K562 (cell line): ENCODE results near the gene ITGAL. TPM values are rescaled to one million over a fixed set of nuclear protein-coding genes. Genes with fewer than 3 reads are reported as not detected.

Experiments
- ATAC-seq: fragments of 200-7000 bp; cut with Tn5 transposase; 3 replicates; pipeline ENCODE4 v1.9.1; 2020; ENCODE audit warnings: moderate library complexity
- BruUV-seq: library from RNA; stranded (reverse); fragments of 400-500 nt; replicated peaks from 2 replicates; lab custom pipeline; 2021; lab: Mats Ljungman, UMichigan
- CTCF ChIA-PET: fragments of 300-600 bp; formaldehyde crosslinking; extraction: SDS; loops from one replicate; lab custom pipeline; 2021; ENCODE audit warnings: low intra/inter-chr PET ratio; lab: Yijun Ruan, JAX
- POLR2A ChIA-PET: fragments of 300-600, 350-650 bp; sonication (Branson Sonifier 250); formaldehyde crosslinking; extraction: SDS; loops from one replicate; lab custom pipeline; 2021; ENCODE audit warnings: antibody characterized with exemption, inconsistent platforms; lab: Yijun Ruan, JAX
- DNase-seq, 4 experiments: peaks; one replicate each; pipeline versions ENCODE4 v3.0.0 to v3.0.0-alpha.2; 2011 to 2018; ENCODE audit warnings: low spot score in 3 of 4, mixed read lengths in 3 of 4; ENCODE audit errors: extremely low read depth in 1 of 4
- FAIRE-seq: peaks from 2 replicates; lab custom pipeline; 2011; peaks lifted over from hg19 to GRCh38; lab: Jason Lieb, UNC
- H2AFZ ChIP-seq: 2 replicates; pipeline ENCODE4 v1.6.0; 2011; ENCODE audit warnings: low read depth, low read length, control low read depth, inconsistent platforms
- H3K27ac ChIP-seq: fragments of 200-600 bp; 3 replicates; pipeline ENCODE4 v1.8.0; 2011; ENCODE audit warnings: low read depth, mild to moderate bottlenecking, control low read depth, inconsistent platforms, low read length, moderate library complexity, mixed read lengths; ENCODE audit errors: extremely low read depth
- H3K27me3 ChIP-seq, 2 experiments: fragments of 300-600 bp in 1 of 2; 2 replicates in 1 of 2; 3 replicates in 1 of 2; pipeline versions ENCODE4 v1.6.0 to v1.8.0; 2011; ENCODE audit warnings: inconsistent platforms in 2 of 2, low read length in 2 of 2, mild to moderate bottlenecking in 1 of 2, mixed read lengths in 1 of 2, moderate library complexity in 1 of 2; ENCODE audit not compliant: control insufficient read depth in 2 of 2, insufficient read depth in 2 of 2
- H3K36me3 ChIP-seq: fragments of 300-600 bp; 3 replicates; pipeline ENCODE4 v1.8.0; 2011; ENCODE audit warnings: mild to moderate bottlenecking, low read length, inconsistent platforms; ENCODE audit not compliant: control insufficient read depth, insufficient read depth
- H3K4me1 ChIP-seq, 2 experiments: fragments of 200-600 bp in 1 of 2; replicated peaks in 1 of 2; 2 replicates in 1 of 2; 3 replicates in 1 of 2; pipeline versions ENCODE4 v1.5.1 to v1.8.0; 2011; ENCODE audit warnings: inconsistent platforms in 2 of 2, low read length in 2 of 2, mild to moderate bottlenecking in 1 of 2, mixed read lengths in 1 of 2, moderate library complexity in 1 of 2; ENCODE audit not compliant: control insufficient read depth in 2 of 2, insufficient read depth in 2 of 2
- H3K4me2 ChIP-seq: 2 replicates; pipeline ENCODE4 v1.6.1; 2011; ENCODE audit warnings: low read length, control low read depth, inconsistent platforms, mixed read lengths; ENCODE audit not compliant: insufficient read depth
- H3K4me3 ChIP-seq: fragments of 200-600 bp; sonication (generic), shearing (Covaris generic); 2 replicates; pipeline ENCODE4 v1.5.1; 2016; ENCODE audit warnings: control low read depth, inconsistent platforms
- H3K79me2 ChIP-seq: fragments of 200-600 bp; 3 replicates; pipeline ENCODE4 v1.8.0; 2011; ENCODE audit warnings: low read length, inconsistent platforms; ENCODE audit not compliant: control insufficient read depth, insufficient read depth
- H3K9ac ChIP-seq, 2 experiments: 2 replicates each; pipeline versions ENCODE4 v1.6.0 to v1.6.1; 2011; ENCODE audit warnings: low read depth in 2 of 2, low read length in 2 of 2, control low read depth in 1 of 2, inconsistent platforms in 1 of 2, mild to moderate bottlenecking in 1 of 2, mixed read lengths in 1 of 2; ENCODE audit not compliant: insufficient read depth in 1 of 2
- H3K9me1 ChIP-seq: one replicate; pipeline ENCODE4 v1.6.0; 2011; ENCODE audit warnings: inconsistent platforms, mild to moderate bottlenecking, low read length, moderate library complexity; ENCODE audit not compliant: control insufficient read depth, insufficient read depth
- H3K9me3 ChIP-seq: replicated peaks from 2 replicates; pipeline ENCODE4 v1.5.1; 2011; ENCODE audit warnings: low read depth, low read length, inconsistent platforms; ENCODE audit not compliant: control insufficient read depth, insufficient read depth
- H4K20me1 ChIP-seq: replicated peaks from 2 replicates; pipeline ENCODE4 v1.6.1; 2011; ENCODE audit warnings: low read length, inconsistent platforms, mixed read lengths; ENCODE audit not compliant: control insufficient read depth, insufficient read depth
- ASH1L ChIP-seq: fragments of 450-650 bp; IDR thresholded peaks from 2 replicates; pipeline ENCODE4 v1.6.1; 2018; ENCODE audit warnings: borderline replicate concordance, mild to moderate bottlenecking, low read depth; ENCODE audit not compliant: partially characterized antibody
- BCL6 ChIP-seq: fragments of 250-450 bp; sonication (Bioruptor Pico); IDR thresholded peaks from 2 replicates; pipeline ENCODE4 v1.4.0; 2020
- HNRNPK ChIP-seq: fragments of 200-400 bp; formaldehyde crosslinking; IDR thresholded peaks from one replicate; pipeline ENCODE4 v1.6.1; 2018; ENCODE audit warnings: mild to moderate bottlenecking, low read depth, low read length; ENCODE audit not compliant: poor library complexity, severe bottlenecking
- NCOA4 ChIP-seq: fragments of 450-650 bp; IDR thresholded peaks from 2 replicates; pipeline ENCODE4 v1.6.1; 2018; ENCODE audit warnings: mild to moderate bottlenecking; ENCODE audit not compliant: partially characterized antibody
- PTRF ChIP-seq: fragments of 450-650 bp; IDR thresholded peaks from 2 replicates; pipeline ENCODE4 v1.6.1; 2016; ENCODE audit warnings: mild to moderate bottlenecking, missing genetic modification characterization, missing compliant biosample characterization
- RBM15 ChIP-seq: fragments of 200-400 bp; formaldehyde crosslinking; IDR thresholded peaks from 2 replicates; pipeline ENCODE4 v1.6.1; 2018; ENCODE audit warnings: mild to moderate bottlenecking, low read length, moderate library complexity; ENCODE audit not compliant: insufficient read depth
- SFPQ ChIP-seq: fragments of 200-400 bp; formaldehyde crosslinking; IDR thresholded peaks from 2 replicates; pipeline ENCODE4 v1.6.1; 2017; ENCODE audit warnings: mild to moderate bottlenecking, low read depth, low read length, moderate library complexity
- ZBTB49 ChIP-seq: sonication (generic); formaldehyde crosslinking; IDR thresholded peaks from 2 replicates; pipeline ENCODE4 v1.8.0; 2022; ENCODE audit warnings: missing genetic modification reagents, mild to moderate bottlenecking, borderline replicate concordance
- ZNF143 ChIP-seq: sonication (generic); formaldehyde crosslinking; IDR thresholded peaks from 2 replicates; pipeline ENCODE4 v1.9.0; 2022; ENCODE audit warnings: mild to moderate bottlenecking, missing genetic modification reagents
- ZNF184 ChIP-seq: sonication (generic); formaldehyde crosslinking; IDR thresholded peaks from 2 replicates; pipeline ENCODE4 v1.5.0; 2020; ENCODE audit warnings: missing genetic modification reagents
- ZNF655 ChIP-seq: fragments of 250-450 bp; sonication (Bioruptor Pico); IDR thresholded peaks from 2 replicates; pipeline ENCODE4 v1.5.0; 2021
- WGBS: fragments of 100-300 bp; shearing (Covaris generic); methylation state at CpG from one replicate; pipeline ENCODE4 v1.1.6; 2016; ENCODE audit warnings: low coverage, mixed read lengths; ENCODE audit not compliant: insufficient coverage; ENCODE audit errors: missing lambda C conversion rate; 5-methylcytosine and 5-hydroxymethylcytosine counted together
- in situ Hi-C: fragments of 300-500 bp; cut with MboI; formaldehyde crosslinking; loops from 4 replicates; pipeline ENCODE4 v1.15.0; 2018; ENCODE audit warnings: inconsistent platforms, mixed read lengths
- intact Hi-C: fragments of 100-400 bp; cut with micrococcal nuclease; formaldehyde crosslinking; loops from 2 replicates; pipeline ENCODE4 v1.14.2; 2022
- polyA plus RNA-seq, 8 experiments: library from polyadenylated mRNA; depleted of rRNA in 4 of 8; stranded (reverse) in 5 of 8; unstranded in 3 of 8; fragments of >200 nt; fragmentation: Nextera tagmentation in 2 of 8; fragmentation: Illumina TruSeq in 1 of 8; extraction: Ambion mirVana in 2 of 8; extraction: Trizol in 1 of 8; gene quantifications; 2 replicates each; pipeline versions ENCODE4 v1.2.1 to v1.2.3, GENCODE V29; 2011 to 2014; ENCODE audit warnings: inconsistent platforms in 1 of 8, missing spikeins in 1 of 8
- total RNA-seq, 7 experiments: library from RNA; depleted of rRNA in 6 of 7; stranded (reverse); fragments of >200 nt in 6 of 7; fragmentation: Illumina TruSeq in 2 of 7; extraction: Trizol in 2 of 7; gene quantifications; 2 replicates each; pipeline versions ENCODE4 v1.2.1 to v1.2.3, GENCODE V29; 2011 to 2021; ENCODE audit warnings: low replicate concordance in 1 of 7
- TF ChIP-seq, protein P1 (sequence below): sonication (generic); formaldehyde crosslinking; IDR thresholded peaks from 2 replicates; pipeline ENCODE4 v1.8.1; 2022; ENCODE audit warnings: missing genetic modification reagents

ITGAL gene
- total and polyA plus RNA-seq, 9 of the 15 experiments (the other 6 are each of a cell fraction or from before 2014, with no cell fraction given): 0.01 to 0.53 TPM; not detected in 7

GRCh38 chr16:30470632-30470995 is 1.9 kb upstream of the ITGAL start (continued):
- TF ChIP-seq ZBTB49 (no peak), ASH1L (no peak), ZNF143 (no peak)

GRCh38 chr16:30473231-30474073 is 910 bp downstream of the ITGAL start:
- intact Hi-C loops: no loop called here
- H3K4me2 ChIP-seq: no peak overlapping the region
- TF ChIP-seq ZNF655 (CRISPR knock-in tag): no peak
- no peak for TF ChIP-seq RBM15
- TF ChIP-seq, protein P1, sequence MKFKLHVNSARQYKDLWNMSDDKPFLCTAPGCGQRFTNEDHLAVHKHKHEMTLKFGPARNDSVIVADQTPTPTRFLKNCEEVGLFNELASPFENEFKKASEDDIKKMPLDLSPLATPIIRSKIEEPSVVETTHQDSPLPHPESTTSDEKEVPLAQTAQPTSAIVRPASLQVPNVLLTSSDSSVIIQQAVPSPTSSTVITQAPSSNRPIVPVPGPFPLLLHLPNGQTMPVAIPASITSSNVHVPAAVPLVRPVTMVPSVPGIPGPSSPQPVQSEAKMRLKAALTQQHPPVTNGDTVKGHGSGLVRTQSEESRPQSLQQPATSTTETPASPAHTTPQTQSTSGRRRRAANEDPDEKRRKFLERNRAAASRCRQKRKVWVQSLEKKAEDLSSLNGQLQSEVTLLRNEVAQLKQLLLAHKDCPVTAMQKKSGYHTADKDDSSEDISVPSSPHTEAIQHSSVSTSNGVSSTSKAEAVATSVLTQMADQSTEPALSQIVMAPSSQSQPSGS (CRISPR knock-in tag): no peak
- TF ChIP-seq HNRNPK: no peak
- TF ChIP-seq BCL6 (CRISPR knock-in tag): no peak
- no peak for TF ChIP-seq NCOA4
- no peak for TF ChIP-seq SFPQ
- no peak for TF ChIP-seq ZNF184 (CRISPR knock-in tag)
- TF ChIP-seq PTRF (tag): no peak

More at GRCh38 chr16:30473231-30474073, 910 bp downstream of the ITGAL start:
- Histone ChIP-seq H3K27ac (no peak overlapping the region), H3K4me1 (peaks cover 0 to 15% of the 10 kb centered on the region in 2 experiments; a peak in 1 of 5 replicates), H3K9me3 (no peaks in the 10 kb centered on the region), H2AFZ (no peak overlapping the region), H3K9me1 (no peaks in the 10 kb centered on the region), H3K27me3 (no peaks in the 10 kb centered on the region), H3K36me3 (no peaks in the 10 kb centered on the region), H3K9ac (no peak overlapping the region; a peak in 1 of 4 replicates), H3K4me3 (no peak overlapping the region), H4K20me1 (no peaks in the 10 kb centered on the region), H3K79me2 (no peaks in the 10 kb centered on the region)
- no peak for FAIRE-seq
- ChIA-PET CTCF (interaction anchor here (0.6 kb wide), 1 partner anchor 63 kb away, joined by 3 read pairs; no protein-coding TSS in a partner anchor), POLR2A (interaction anchor here (0.7 kb wide), 1 partner anchor 54 kb away, joined by 3 read pairs; no protein-coding TSS in a partner anchor)
- DNase-seq: no peak
- no peak for ATAC-seq
- WGBS: 45% methylated on average over 16 of the region's 19 CpGs
- in situ Hi-C loops: no loop called here
- BruUV-seq: no TSS peak
